Mucosa of descending colon (tissue), 3 donors: ENCODE results near the gene OR7A10. TPM values are rescaled to one million over a fixed set of nuclear protein-coding genes. Genes with fewer than 3 reads are reported as not detected.

ENCODE experiments used
- ATAC-seq: fragments of 200-7000 bp; cut with Tn5 transposase; one replicate; pipeline ENCODE4 v1.9.1; 2020; ENCODE audit warnings: mild to moderate bottlenecking, moderate library complexity
- DNase-seq, 3 donors: peaks; one replicate each; pipeline ENCODE4 v3.0.0-alpha.2; 2020
- H3K36me3 ChIP-seq: fragments of 200-600 bp; one replicate; pipeline ENCODE4 v1.8.0; 2021; ENCODE audit warnings: low read depth, mild to moderate bottlenecking
- H3K4me1 ChIP-seq: fragments of 200-600 bp; one replicate; pipeline ENCODE4 v1.8.0; 2021; ENCODE audit warnings: low read depth, mild to moderate bottlenecking
- H3K4me3 ChIP-seq: fragments of 200-600 bp; one replicate; pipeline ENCODE4 v1.8.0; 2021; ENCODE audit warnings: mild to moderate bottlenecking
- H3K9me3 ChIP-seq: fragments of 200-600 bp; one replicate; pipeline ENCODE4 v1.8.0; 2021; ENCODE audit warnings: mild to moderate bottlenecking
- CTCF ChIP-seq: fragments of 200-600 bp; IDR thresholded peaks from one replicate; pipeline ENCODE4 v1.8.0; 2022; ENCODE audit warnings: antibody characterized with exemption, mild to moderate bottlenecking
- intact Hi-C, 2 donors: fragments of 100-400 bp; cut with DNase I in 1 of 2; cut with micrococcal nuclease in 1 of 2; formaldehyde crosslinking; loops; one replicate each; pipeline versions ENCODE4 v1.11.0 to v1.11.1; 2022; cut with DNase I, micrococcal nuclease
- total RNA-seq, 3 donors: library from RNA; stranded (reverse); fragmentation: NEBNext Ultra II Directional in 2 of 3; extraction: Animal tissue kit (Norgen Biotek cat#: 25700) in 2 of 3; gene quantifications; one replicate each; pipeline versions ENCODE4 v1.2.1 to v1.2.4, GENCODE V29; 2021 to 2023
- donor health status: DM: no; HTN: no; CAD: no; lungs with moderate emphysema.
- donor health status: DM: no; HTN: no; CAD: no.
- donor health status: DM: no; HTN: yes; CAD: no.

OR7A10 gene
- total RNA-seq, 3 donors from 2014 or later, result not detected

DNA sequence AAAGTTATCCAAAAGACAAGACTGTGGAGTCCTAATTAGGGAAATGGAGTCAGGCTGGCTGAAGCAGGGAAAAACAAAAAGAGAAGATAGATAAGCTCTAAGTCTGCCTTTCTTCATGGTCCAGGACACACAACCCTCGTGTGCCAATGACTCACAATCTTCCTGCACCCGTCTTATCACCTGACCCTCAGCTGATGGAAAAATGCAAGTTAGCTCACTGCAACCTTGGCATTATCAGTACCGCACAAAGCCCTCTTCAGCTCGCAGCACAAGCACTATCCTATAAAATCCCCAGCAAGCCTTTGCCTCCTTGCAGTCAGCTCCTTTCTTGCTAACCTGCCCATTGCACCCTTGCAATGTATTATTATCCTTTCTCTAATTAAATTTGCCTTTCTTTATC lies 18.0 kb downstream of the OR7A10 start:
- Histone ChIP-seq H3K4me1 (no peaks in the 10 kb centered on the region), H3K36me3 (no peaks in the 10 kb centered on the region), H3K9me3 (no peaks in the 10 kb centered on the region), H3K4me3 (no peak overlapping the region)
- intact Hi-C loops, result no loop called here
- no peak for ATAC-seq
- no peak for DNase-seq
- TF ChIP-seq CTCF, result no peak

DNA sequence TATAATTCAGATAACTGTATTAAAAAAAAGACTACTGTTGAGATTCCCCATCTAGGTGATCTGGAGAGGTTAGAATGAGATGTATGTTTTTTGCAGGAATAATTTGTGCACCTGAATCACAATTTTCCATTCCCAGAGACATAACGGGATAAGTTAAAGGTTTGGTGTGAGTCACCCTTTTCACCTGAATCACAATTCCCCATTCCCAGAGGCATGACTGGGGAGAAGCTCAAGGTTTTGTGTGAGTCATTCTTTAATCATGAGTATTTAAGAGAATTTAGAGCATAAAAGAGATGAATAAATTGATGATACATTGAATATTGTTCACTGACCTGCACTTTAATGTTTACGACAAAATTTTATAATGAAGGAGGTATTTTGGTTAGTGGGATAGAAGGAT lies 22.7 kb downstream of the OR7A10 start:
- ATAC-seq (no peak), DNase-seq (no peak)
- intact Hi-C loops, result no loop called here
- H3K4me3 ChIP-seq, result no peak overlapping the region
- H3K9me3 ChIP-seq, result no peaks in the 10 kb centered on the region
- TF ChIP-seq CTCF, result no peak
- H3K4me1 ChIP-seq, result no peaks in the 10 kb centered on the region
- H3K36me3 ChIP-seq, result no peaks in the 10 kb centered on the region

- no peak overlapping the region for H3K4me3 ChIP-seq
- H3K36me3 ChIP-seq, result no peaks in the 10 kb centered on the region
- ATAC-seq (no peak), DNase-seq (no peak)
- intact Hi-C loops, result no loop called here
- no peaks in the 10 kb centered on the region for H3K9me3 ChIP-seq
- no peak for TF ChIP-seq CTCF
- H3K4me1 ChIP-seq, result no peaks in the 10 kb centered on the region
Observed at GRCh38 chr19:14821937-14822336, 26.8 kb downstream of the OR7A10 start.

DNA sequence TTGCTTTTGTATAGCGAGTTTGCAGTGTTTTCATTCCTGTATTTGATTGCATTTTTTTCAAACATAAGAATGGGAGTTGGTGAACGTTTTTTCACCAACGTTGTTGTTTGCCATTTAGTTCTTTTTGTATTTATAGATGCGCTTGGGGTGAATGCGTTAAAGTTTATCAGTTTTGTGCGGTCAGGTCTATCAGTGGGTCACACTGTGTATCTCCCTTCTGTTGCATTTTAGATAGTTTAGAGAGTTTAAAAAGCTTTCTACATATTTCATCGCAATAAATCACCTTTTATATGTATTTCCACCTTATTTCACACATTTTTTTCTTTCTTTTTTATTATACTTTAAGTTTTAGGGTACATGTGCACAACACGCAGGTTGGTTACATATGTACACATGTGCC lies 30.1 kb downstream of the OR7A10 start:
- no peak overlapping the region for H3K4me3 ChIP-seq
- no peaks in the 10 kb centered on the region for H3K9me3 ChIP-seq
- ATAC-seq (no peak), DNase-seq (no peak)
- TF ChIP-seq CTCF, result no peak
- H3K4me1 ChIP-seq, result no peaks in the 10 kb centered on the region
- H3K36me3 ChIP-seq, result no peaks in the 10 kb centered on the region
- intact Hi-C loops, result no loop called here

DNA sequence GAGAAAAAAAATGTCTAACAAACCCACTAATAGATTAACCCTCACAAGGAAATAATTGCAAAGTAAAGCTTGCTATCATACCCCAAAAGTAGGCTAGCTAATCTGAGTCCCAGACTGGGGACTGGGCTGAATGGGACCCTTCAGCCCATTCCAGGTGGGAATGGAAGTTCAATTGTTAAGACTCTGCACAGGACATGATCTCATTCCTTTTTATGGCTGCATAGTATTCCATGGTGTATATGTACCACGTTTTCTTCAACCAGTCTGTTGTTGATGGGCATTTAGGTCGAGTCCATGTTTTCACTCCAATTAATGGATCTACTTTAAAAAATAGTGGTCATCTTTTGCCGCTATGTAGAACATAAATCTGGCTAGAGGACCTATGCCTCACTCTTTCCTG lies 31.7 kb downstream of the OR7A10 start:
- Histone ChIP-seq H3K36me3 (no peaks in the 10 kb centered on the region), H3K9me3 (no peaks in the 10 kb centered on the region), H3K4me3 (no peak overlapping the region), H3K4me1 (no peaks in the 10 kb centered on the region)
- intact Hi-C loops, result no loop called here
- TF ChIP-seq CTCF, result no peak
- no peak for DNase-seq
- ATAC-seq, result no peak

DNA sequence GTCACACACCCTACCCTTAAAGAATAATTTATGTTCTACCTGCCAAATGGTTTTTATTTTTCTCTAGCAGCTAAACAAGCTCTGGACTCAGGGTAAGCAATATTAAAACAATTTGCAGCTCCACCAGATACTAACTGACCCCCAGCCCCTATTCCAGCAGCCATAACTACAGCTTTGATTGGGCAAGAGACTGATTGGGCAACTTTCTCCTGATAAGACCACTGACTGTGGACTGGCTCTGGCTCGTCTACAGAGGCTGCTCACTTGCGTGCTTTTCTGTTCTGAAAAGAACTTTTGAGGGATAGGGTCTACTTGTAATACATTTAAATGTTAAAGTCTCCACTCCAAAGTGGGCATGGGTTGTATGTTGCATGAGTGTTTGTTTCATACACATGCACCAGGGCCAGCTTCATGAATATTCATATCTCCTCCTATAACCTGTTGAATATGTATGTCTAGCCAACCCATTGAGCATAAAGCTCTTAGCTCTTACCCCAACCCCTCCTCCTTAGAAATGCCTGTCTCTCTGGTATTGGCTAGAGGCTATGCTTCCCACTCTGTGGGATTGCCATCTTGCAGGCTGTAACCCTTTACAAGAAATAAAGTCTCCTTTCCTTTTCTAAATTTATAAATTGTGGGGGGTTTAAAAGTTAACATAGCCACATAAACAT lies 33.6 kb downstream of the OR7A10 start:
- intact Hi-C loops, result no loop called here

More for the DNA sequence above, 33.6 kb downstream of the OR7A10 start:
- ATAC-seq, result no peak
- H3K36me3 ChIP-seq, result no peaks in the 10 kb centered on the region
- DNase-seq, result no peak
- no peaks in the 10 kb centered on the region for H3K4me1 ChIP-seq
- H3K9me3 ChIP-seq, result no peaks in the 10 kb centered on the region
- no peak for TF ChIP-seq CTCF
- H3K4me3 ChIP-seq, result no peak overlapping the region
